DOHH2 (cell line): ENCODE measurements around the gene RAD51D.

Source experiments
- CTCF ChIP-seq: fragments of 200-600 bp; sonication (generic); IDR thresholded peaks from one replicate; pipeline ENCODE4 v1.5.1; 2014; ENCODE audit warnings: antibody characterized with exemption, mild to moderate bottlenecking, low read depth, low read length; ENCODE audit not compliant: poor library complexity, severe bottlenecking
- EZH2phosphoT487 ChIP-seq: fragments of 200-600 bp; sonication (generic); IDR thresholded peaks from 2 replicates; pipeline ENCODE4 v1.6.1; 2017; ENCODE audit warnings: borderline replicate concordance, mild to moderate bottlenecking, antibody characterized with exemption, low read length, moderate library complexity, mixed read lengths

- TF ChIP-seq CTCF (no peak), EZH2phosphoT487 (no peak)
Measured at GRCh38 chr17:35129973-35130351, 10.3 kb upstream of the RAD51D start.
